PC-3 (cell line): ENCODE data around the gene KLF16. TPM values are rescaled to one million over a fixed set of nuclear protein-coding genes. Genes with fewer than 3 reads are reported as not detected.

Experiments used
- ATAC-seq: fragments of 200-7000 bp; cut with Tn5 transposase; 2 replicates; pipeline ENCODE4 v1.9.1; 2020; ENCODE audit warnings: mild to moderate bottlenecking, moderate library complexity
- BruUV-seq: library from RNA; stranded (reverse); fragments of 400-500 nt; replicated peaks from 2 replicates; lab custom pipeline; 2021; lab: Mats Ljungman, UMichigan
- CTCF ChIA-PET: fragments of 300-600 bp; sonication (Branson Sonifier 250); formaldehyde crosslinking; loops from one replicate; lab custom pipeline; 2022; ENCODE audit warnings: antibody characterized with exemption; lab: Charles Lee
- POLR2A ChIA-PET: fragments of 300-600 bp; sonication (Branson Sonifier 250); formaldehyde crosslinking; loops from one replicate; lab custom pipeline; 2022; ENCODE audit warnings: antibody characterized with exemption; ENCODE audit not compliant: unreplicated experiment; lab: Charles Lee
- DNase-seq: peaks from one replicate; pipeline ENCODE4 v3.0.0-alpha.2; 2015
- H2AFZ ChIP-seq: fragments of 300-600 bp; sonication (generic); 2 replicates; pipeline ENCODE4 v1.6.0; 2016; ENCODE audit warnings: antibody characterized with exemption, low read length
- H3F3A ChIP-seq: fragments of 300-600 bp; sonication (generic); one replicate; pipeline ENCODE4 v1.6.0; 2017; ENCODE audit warnings: antibody characterized with exemption, low read length, control low read depth, mild to moderate bottlenecking; ENCODE audit not compliant: unreplicated experiment
- H3K27ac ChIP-seq: fragments of 300-600 bp; sonication (generic); 2 replicates; pipeline ENCODE4 v1.5.1; 2016; ENCODE audit warnings: mild to moderate bottlenecking, low read length
- H3K27me3 ChIP-seq: fragments of 300-600 bp; sonication (generic); 2 replicates; pipeline ENCODE4 v1.6.1; 2016; ENCODE audit warnings: low read length, mixed read lengths
- H3K36me3 ChIP-seq: fragments of 300-600 bp; sonication (generic); 2 replicates; pipeline ENCODE4 v1.6.1; 2016; ENCODE audit warnings: low read depth, mixed run types, low read length, mixed read lengths
- H3K4me1 ChIP-seq: fragments of 300-600 bp; sonication (generic); 2 replicates; pipeline ENCODE4 v1.5.1; 2016; ENCODE audit warnings: low read length; ENCODE audit not compliant: insufficient read depth
- H3K4me2 ChIP-seq: fragments of 300-600 bp; sonication (generic); 2 replicates; pipeline ENCODE4 v1.6.0; 2016; ENCODE audit warnings: low read length
- H3K4me3 ChIP-seq: fragments of 300-600 bp; sonication (generic); 2 replicates; pipeline ENCODE4 v1.5.1; 2016; ENCODE audit warnings: mild to moderate bottlenecking, low read length, mixed read lengths
- H3K79me2 ChIP-seq: fragments of 300-600 bp; sonication (generic); 2 replicates; pipeline ENCODE4 v1.6.1; 2017; ENCODE audit warnings: low read length, mixed read lengths
- H3K9ac ChIP-seq: fragments of 300-600 bp; sonication (generic); 2 replicates; pipeline ENCODE4 v1.6.0; 2016; ENCODE audit warnings: mild to moderate bottlenecking, low read length
- H3K9me2 ChIP-seq: fragments of 300-600 bp; sonication (generic); replicated peaks from 2 replicates; pipeline ENCODE4 v1.6.1; 2016; ENCODE audit warnings: mixed run types, low read length, mixed read lengths
- H3K9me3 ChIP-seq: fragments of 300-600 bp; sonication (generic); 2 replicates; pipeline ENCODE4 v1.6.1; 2016; ENCODE audit warnings: low read length, mixed read lengths
- H4K20me1 ChIP-seq: fragments of 300-600 bp; sonication (generic); 2 replicates; pipeline ENCODE4 v1.6.1; 2016; ENCODE audit warnings: low read length, mixed read lengths
- EZH2 ChIP-seq: fragments of 300-600 bp; sonication (generic); IDR thresholded peaks from one replicate; pipeline ENCODE4 v1.6.1; 2017; ENCODE audit warnings: antibody characterized with exemption, mild to moderate bottlenecking, low read length; ENCODE audit not compliant: unreplicated experiment
- EZH2phosphoT487 ChIP-seq: fragments of 300-600 bp; sonication (generic); IDR thresholded peaks from 2 replicates; pipeline ENCODE4 v1.6.1; 2018; ENCODE audit warnings: mild to moderate bottlenecking, antibody characterized with exemption, low read length, borderline replicate concordance
- intact Hi-C: fragments of 100-400 bp; cut with micrococcal nuclease; formaldehyde crosslinking; loops from 2 replicates; pipeline ENCODE4 v1.9.0; 2023
- total RNA-seq: library from RNA; depleted of rRNA; stranded (reverse); fragments of >200 nt; gene quantifications from 2 replicates; pipeline ENCODE4 v1.2.3, GENCODE V29; 2014
- TF ChIP-seq, protein P1 (sequence below): fragments of 300-600 bp; sonication (generic); conservative IDR thresholded peaks from 2 replicates; pipeline ENCODE4 v1.5.1; 2017; ENCODE audit warnings: antibody characterized with exemption, low read depth, mild to moderate bottlenecking, low read length

KLF16 gene
- total RNA-seq, 1 experiment from 2014 or later = 15.1 TPM

GRCh38 chr19:1815605-1816529 is 47.5 kb downstream of the KLF16 start:
- Histone ChIP-seq H3K27ac (no peak overlapping the region), H3K79me2 (no peaks in the 10 kb centered on the region), H3K27me3 (no peaks in the 10 kb centered on the region), H3K4me1 (peaks cover 15% of the 10 kb centered on the region), H2AFZ (no peak overlapping the region), H3K4me3 (no peak overlapping the region), H3K9ac (no peak overlapping the region), H3F3A (no peaks in the 10 kb centered on the region), H3K4me2 (no peak overlapping the region), H3K9me2 (no peaks in the 10 kb centered on the region), H4K20me1 (no peaks in the 10 kb centered on the region), H3K36me3 (no peaks in the 10 kb centered on the region), H3K9me3 (no peaks in the 10 kb centered on the region)
- ATAC-seq (no peak), DNase-seq (no peak)
- POLR2A ChIA-PET = no interaction called here
- no peak for TF ChIP-seq EZH2
- TF ChIP-seq, protein P1, sequence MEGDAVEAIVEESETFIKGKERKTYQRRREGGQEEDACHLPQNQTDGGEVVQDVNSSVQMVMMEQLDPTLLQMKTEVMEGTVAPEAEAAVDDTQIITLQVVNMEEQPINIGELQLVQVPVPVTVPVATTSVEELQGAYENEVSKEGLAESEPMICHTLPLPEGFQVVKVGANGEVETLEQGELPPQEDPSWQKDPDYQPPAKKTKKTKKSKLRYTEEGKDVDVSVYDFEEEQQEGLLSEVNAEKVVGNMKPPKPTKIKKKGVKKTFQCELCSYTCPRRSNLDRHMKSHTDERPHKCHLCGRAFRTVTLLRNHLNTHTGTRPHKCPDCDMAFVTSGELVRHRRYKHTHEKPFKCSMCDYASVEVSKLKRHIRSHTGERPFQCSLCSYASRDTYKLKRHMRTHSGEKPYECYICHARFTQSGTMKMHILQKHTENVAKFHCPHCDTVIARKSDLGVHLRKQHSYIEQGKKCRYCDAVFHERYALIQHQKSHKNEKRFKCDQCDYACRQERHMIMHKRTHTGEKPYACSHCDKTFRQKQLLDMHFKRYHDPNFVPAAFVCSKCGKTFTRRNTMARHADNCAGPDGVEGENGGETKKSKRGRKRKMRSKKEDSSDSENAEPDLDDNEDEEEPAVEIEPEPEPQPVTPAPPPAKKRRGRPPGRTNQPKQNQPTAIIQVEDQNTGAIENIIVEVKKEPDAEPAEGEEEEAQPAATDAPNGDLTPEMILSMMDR = no peak
- no peak for TF ChIP-seq EZH2phosphoT487
- intact Hi-C loops = no loop called here
- no TSS peak for BruUV-seq
- CTCF ChIA-PET = no interaction called here

- H3F3A ChIP-seq = no peaks in the 10 kb centered on the region
- CTCF ChIA-PET = no interaction called here
- no peaks in the 10 kb centered on the region for H3K27me3 ChIP-seq
- no peaks in the 10 kb centered on the region for H3K36me3 ChIP-seq
- intact Hi-C loops = no loop called here
- DNase-seq = no peak
- H3K9me2 ChIP-seq = no peaks in the 10 kb centered on the region
- H3K4me1 ChIP-seq = peaks cover 15% of the 10 kb centered on the region
- H3K27ac ChIP-seq = no peak overlapping the region
- no peaks in the 10 kb centered on the region for H3K9me3 ChIP-seq
- no peak overlapping the region for H3K9ac ChIP-seq
- no TSS peak for BruUV-seq
- TF ChIP-seq, protein P1 = no peak
- TF ChIP-seq EZH2 (no peak), EZH2phosphoT487 (no peak)
- no peak overlapping the region for H3K4me3 ChIP-seq
- H4K20me1 ChIP-seq = no peaks in the 10 kb centered on the region
- ATAC-seq = no peak
- H2AFZ ChIP-seq = no peak overlapping the region
- no peak overlapping the region for H3K4me2 ChIP-seq
- H3K79me2 ChIP-seq = no peaks in the 10 kb centered on the region
- POLR2A ChIA-PET = no interaction called here
Measured at GRCh38 chr19:1814833-1815604, 48.4 kb downstream of the KLF16 start.
